ENCODE results near the gene UBE2K. TPM values are rescaled to one million over a fixed set of nuclear protein-coding genes. Genes with fewer than 3 reads are reported as not detected.
"Not testable (repeated sequence)": the region's sequence is repeated elsewhere in the genome, so short reads cannot be mapped to it uniquely, and the experiment has no call there.

Gene UBE2K
- 10 to 100 TPM; 28.7 to 38.8 (median 32.1) TPM for total RNA-seq

- Histone ChIP-seq H3K4me3 (peak within 1 kb of the TSS; percentile 59 to 93 (median 84)), H3K27ac (peak within 1 kb of the TSS; percentile 87 to 97 (median 96)), H3K9me3 (no peaks in the 10 kb centered on the region), H3K4me1 (peaks cover 32 to 35% of the 10 kb centered on the region in 2 donors), H3K27me3 (no peaks in the 10 kb centered on the region), H3K36me3 (peaks cover 0 to 3% of the 10 kb centered on the region in 2 donors)
- peak; percentile 90 to 93 for TF ChIP-seq POLR2A (IDR thresholded peaks at IDR 0.05)
- no peak for TF ChIP-seq CTCF (IDR thresholded peaks at IDR 0.05 in 4 of 5, conservative IDR thresholded peaks at IDR 0.05 in 1 of 5)
- ATAC-seq (peak; percentile 81 to 84), DNase-seq (peak; percentile 70 to 83)
- in situ Hi-C loops (cut with MboI; ENCODE audit: low sequenced_read_pairs in 4 of 4) = loop anchor here in 3 of 4 donors (5.0 to 10.0 kb wide), 2 partner anchors 274 to 277 kb away; partner anchors contain the start of gene PDS5A (in 2 of the 3)
- intact Hi-C loops (cut with DNase I; ENCODE audit: low total_unique reads) = loop anchor here (1.0 to 10.0 kb wide), 6 partner anchors 34 to 1033 kb away; partner anchors contain the start of genes KLF3, LIAS, N4BP2 and PDS5A
Measured at GRCh38 chr4:39697740-39698423, at the start of gene UBE2K. Gene UBE2K, plus strand, starts transcription at chr4:39698136. Its CDS starts 192 bp downstream, at chr4:39698328.

DNA sequence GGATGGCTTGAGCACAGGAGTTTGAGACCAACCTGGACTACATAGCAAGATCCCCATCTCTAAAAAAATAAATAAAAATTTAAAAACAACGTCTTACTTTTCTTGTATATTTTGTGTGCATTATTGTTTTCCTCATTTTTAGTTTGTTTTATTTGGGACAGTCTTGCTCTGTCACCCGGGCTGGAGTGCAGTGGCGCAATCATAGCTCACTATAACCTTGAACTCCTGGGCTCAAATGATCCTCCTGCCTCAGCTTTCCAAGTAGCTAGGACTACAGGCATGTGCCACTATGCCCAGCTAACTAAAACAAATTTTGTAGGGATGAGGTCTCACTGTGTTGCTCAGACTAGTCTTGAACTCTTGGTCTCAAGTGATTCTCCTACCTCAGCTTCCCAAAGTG, 49.7 kb upstream of the UBE2K start:
- no peaks in the 10 kb centered on the region for H3K4me1 ChIP-seq
- no peak for ATAC-seq
- no peak for DNase-seq
- no peak overlapping the region for H3K4me3 ChIP-seq
- no peak overlapping the region for H3K27ac ChIP-seq
- no peaks in the 10 kb centered on the region for H3K9me3 ChIP-seq
- no peaks in the 10 kb centered on the region for H3K36me3 ChIP-seq
- TF ChIP-seq CTCF (IDR thresholded peaks at IDR 0.05 in 4 of 5, conservative IDR thresholded peaks at IDR 0.05 in 1 of 5) (no peak), POLR2A (IDR thresholded peaks at IDR 0.05) (no peak)
- no peaks in the 10 kb centered on the region for H3K27me3 ChIP-seq
- intact Hi-C loops (cut with DNase I; ENCODE audit: low total_unique reads) = no loop called here
- in situ Hi-C loops (cut with MboI; ENCODE audit: low sequenced_read_pairs in 4 of 4) = loop anchor here in 2 of 4 donors (25.0 kb wide), 1 partner anchor 186 kb away; the partner anchor contains the start of genes LIAS (in 2 of the 2) and RPL9 (in 2 of the 2)

GRCh38 chr4:39648827-39649558, 48.9 kb upstream of the UBE2K start:
- intact Hi-C loops (cut with DNase I; ENCODE audit: low total_unique reads) = no loop called here
- no peak overlapping the region for H3K4me3 ChIP-seq
- no peak for ATAC-seq
- no peak overlapping the region for H3K27ac ChIP-seq
- H3K4me1 ChIP-seq = no peaks in the 10 kb centered on the region
- no peaks in the 10 kb centered on the region for H3K36me3 ChIP-seq
- in situ Hi-C loops (cut with MboI; ENCODE audit: low sequenced_read_pairs in 4 of 4) = loop anchor here in 2 of 4 donors (25.0 kb wide), 1 partner anchor 187 kb away; the partner anchor contains the start of genes LIAS (in 2 of the 2) and RPL9 (in 2 of the 2)
- H3K9me3 ChIP-seq = no peaks in the 10 kb centered on the region
- H3K27me3 ChIP-seq = no peaks in the 10 kb centered on the region
- TF ChIP-seq CTCF (IDR thresholded peaks at IDR 0.05 in 4 of 5, conservative IDR thresholded peaks at IDR 0.05 in 1 of 5) (no peak), POLR2A (IDR thresholded peaks at IDR 0.05) (no peak)
- DNase-seq = no peak

- Histone ChIP-seq H3K4me3 (no peak overlapping the region), H3K27ac (no peak overlapping the region), H3K27me3 (no peaks in the 10 kb centered on the region), H3K36me3 (no peaks in the 10 kb centered on the region), H3K4me1 (no peaks in the 10 kb centered on the region), H3K9me3 (no peaks in the 10 kb centered on the region)
- ATAC-seq (no peak), DNase-seq (no peak)
- TF ChIP-seq POLR2A (IDR thresholded peaks at IDR 0.05) (no peak), CTCF (IDR thresholded peaks at IDR 0.05 in 4 of 5, conservative IDR thresholded peaks at IDR 0.05 in 1 of 5) (no peak)
- in situ Hi-C loops (cut with MboI; ENCODE audit: low sequenced_read_pairs in 4 of 4) = loop anchor here in 2 of 4 donors (25.0 kb wide), 1 partner anchor 187 kb away; the partner anchor contains the start of genes LIAS (in 2 of the 2) and RPL9 (in 2 of the 2)
- intact Hi-C loops (cut with DNase I; ENCODE audit: low total_unique reads) = no loop called here
Measured at GRCh38 chr4:39649639-39650265, 48.2 kb upstream of the UBE2K start.

GRCh38 chr4:39651586-39651985, 46.4 kb upstream of the UBE2K start:
- H3K4me1 ChIP-seq; H3K36me3 ChIP-seq; in situ Hi-C loops (cut with MboI; ENCODE audit: low sequenced_read_pairs in 4 of 4); DNase-seq; H3K27ac ChIP-seq; intact Hi-C loops (cut with DNase I; ENCODE audit: low total_unique reads); H3K9me3 ChIP-seq; H3K27me3 ChIP-seq; H3K4me3 ChIP-seq; ATAC-seq: not testable (repeated sequence)
